HG02763 (cell line): Measurements from ENCODE around the gene PDE9A.

ENCODE experiments used
- ATAC-seq: cut with Tn5 transposase; IDR thresholded peaks from one replicate; pipeline ENCODE4 v1.9.1; 2021; ENCODE audit warnings: mild to moderate bottlenecking, moderate library complexity; ENCODE audit not compliant: unreplicated experiment

The PDE9A gene

DNA sequence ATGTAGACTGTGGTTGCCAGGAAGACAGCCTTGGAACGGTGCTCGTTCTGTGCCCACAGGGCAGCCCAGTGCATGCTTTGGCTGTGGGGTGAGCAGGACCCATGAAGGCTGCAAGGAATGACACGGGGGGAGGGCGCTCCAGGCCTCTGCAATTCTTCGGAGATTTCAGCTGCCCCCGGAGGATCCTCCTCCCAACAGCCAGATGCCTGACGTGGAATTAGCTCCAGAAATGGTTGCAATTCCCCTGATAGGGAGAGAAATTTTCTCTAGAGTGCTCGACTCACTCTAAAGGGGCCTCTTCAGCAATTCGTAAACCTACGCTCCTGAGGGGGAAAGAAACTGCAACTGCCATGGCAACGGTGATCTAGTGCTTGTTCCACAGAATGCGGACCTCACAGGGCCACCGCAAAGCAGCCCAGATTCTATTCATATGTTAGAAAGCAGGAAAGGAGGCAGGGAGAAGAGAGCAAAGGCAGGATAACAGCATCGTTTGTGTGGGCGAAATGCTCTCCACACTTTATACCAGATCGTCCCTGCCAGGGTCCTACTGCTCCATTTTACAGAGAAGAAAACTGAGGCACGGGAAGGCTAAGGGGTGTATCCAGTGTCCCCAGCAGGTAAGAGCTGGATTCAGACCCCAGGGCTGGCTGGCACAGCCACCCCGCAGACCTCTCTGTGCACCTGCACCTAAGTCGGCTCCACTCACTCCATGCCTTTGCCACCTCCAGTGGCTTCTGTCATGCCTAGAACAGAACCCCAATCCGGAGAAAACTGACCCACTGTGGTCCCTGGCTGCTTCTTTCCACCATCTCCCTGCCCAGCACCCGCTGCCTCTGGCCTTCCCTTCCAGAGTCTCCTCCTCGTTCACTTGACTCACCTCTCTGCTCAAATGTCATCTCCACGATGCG lies 11.9 kb upstream of the PDE9A start:
- ATAC-seq: no peak

DNA sequence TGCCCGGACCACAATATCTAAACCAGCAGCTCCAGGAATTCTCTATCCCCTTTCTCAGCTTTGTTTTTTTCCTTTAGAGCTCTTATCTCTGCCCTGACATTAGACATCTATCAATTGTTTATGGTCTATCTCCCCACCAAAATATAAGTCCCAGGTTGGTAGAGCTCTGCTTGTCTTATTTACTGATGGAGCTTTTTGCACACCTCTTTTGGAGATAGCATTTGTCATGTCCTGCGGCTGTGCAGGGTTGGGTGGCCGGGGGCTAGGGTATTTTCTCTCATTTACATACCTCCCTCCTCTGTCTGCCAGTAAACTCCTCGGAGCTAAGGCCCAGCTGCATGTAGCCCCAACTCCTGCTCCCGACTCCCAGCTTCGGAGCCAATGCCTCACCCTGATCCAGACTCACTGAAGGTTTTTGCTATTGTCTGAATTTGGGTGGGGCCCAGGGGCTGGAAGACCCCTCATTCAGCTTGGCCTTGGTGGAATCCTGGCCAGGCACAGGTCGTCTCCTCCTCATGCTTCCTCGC lies 11.1 kb upstream of the PDE9A start:
- no peak for ATAC-seq

GRCh38 chr21:42644223-42645208 lies 8.9 kb upstream of the PDE9A start:
- no peak for ATAC-seq

DNA sequence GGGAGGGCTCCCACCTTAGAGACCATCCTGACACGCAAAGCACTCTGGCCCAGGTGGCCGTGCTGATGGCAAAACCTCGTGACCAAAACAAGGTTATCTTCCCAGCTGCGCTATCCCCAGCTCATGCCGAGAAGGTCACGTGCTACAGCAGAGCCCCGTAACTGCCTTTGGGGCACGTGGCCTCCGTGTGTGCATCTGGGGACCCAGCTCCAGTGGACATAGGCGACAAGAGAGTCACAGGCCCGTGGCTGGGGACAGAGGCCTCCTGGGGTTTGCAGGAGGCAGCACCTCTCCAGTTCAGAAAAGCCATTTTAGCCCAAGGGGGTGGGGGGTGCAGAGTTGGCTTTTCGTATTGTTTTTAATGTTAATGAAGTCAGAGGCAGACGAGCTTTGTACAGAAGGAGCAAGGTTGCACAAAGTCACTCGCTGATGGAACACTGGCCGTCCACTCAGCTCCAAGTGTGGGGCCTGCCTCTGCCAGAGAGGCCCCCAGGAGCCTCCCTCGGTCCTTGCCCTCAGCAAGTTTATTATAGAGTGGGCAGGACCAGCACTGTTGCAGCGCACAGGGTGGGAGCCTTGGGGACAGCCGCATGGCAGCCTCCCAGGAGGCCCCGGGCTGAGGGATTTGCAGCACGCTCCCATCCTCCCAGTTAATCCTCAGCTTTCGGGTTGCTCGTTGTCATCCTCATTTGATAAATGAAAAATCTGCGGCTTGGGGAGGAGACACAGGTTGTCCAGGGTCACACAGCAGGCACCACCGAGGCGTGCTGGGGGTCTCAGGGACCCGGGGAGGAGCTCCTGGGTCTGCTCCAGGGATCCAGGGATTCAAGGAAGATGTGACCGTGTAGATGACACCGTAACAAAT lies 8.0 kb upstream of the PDE9A start:
- no peak for ATAC-seq

GRCh38 chr21:42646076-42646825 lies 7.2 kb upstream of the PDE9A start:
- ATAC-seq: no peak

DNA sequence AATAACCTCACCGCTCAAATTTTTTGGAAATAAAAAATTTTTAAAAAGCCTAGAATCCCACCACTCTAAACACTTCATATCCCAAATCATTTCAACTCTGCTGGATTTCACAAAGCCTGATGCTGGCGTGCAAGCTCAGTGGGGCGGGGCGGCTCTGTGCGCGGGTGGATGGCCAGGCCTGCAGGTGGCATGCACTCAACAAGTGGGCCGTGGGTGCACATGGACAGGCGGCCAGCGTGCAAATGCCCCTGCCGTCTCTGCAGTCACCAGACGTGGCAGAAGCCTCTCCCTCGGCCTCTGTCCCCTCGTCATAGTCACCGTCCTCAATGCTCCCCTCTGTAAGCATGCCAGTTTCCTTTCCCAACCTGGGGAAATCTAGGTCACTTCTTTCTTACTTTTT lies 6.6 kb upstream of the PDE9A start:
- no peak for ATAC-seq

- ATAC-seq: no peak
Observed at GRCh38 chr21:42648606-42649005, 4.8 kb upstream of the PDE9A start.

DNA sequence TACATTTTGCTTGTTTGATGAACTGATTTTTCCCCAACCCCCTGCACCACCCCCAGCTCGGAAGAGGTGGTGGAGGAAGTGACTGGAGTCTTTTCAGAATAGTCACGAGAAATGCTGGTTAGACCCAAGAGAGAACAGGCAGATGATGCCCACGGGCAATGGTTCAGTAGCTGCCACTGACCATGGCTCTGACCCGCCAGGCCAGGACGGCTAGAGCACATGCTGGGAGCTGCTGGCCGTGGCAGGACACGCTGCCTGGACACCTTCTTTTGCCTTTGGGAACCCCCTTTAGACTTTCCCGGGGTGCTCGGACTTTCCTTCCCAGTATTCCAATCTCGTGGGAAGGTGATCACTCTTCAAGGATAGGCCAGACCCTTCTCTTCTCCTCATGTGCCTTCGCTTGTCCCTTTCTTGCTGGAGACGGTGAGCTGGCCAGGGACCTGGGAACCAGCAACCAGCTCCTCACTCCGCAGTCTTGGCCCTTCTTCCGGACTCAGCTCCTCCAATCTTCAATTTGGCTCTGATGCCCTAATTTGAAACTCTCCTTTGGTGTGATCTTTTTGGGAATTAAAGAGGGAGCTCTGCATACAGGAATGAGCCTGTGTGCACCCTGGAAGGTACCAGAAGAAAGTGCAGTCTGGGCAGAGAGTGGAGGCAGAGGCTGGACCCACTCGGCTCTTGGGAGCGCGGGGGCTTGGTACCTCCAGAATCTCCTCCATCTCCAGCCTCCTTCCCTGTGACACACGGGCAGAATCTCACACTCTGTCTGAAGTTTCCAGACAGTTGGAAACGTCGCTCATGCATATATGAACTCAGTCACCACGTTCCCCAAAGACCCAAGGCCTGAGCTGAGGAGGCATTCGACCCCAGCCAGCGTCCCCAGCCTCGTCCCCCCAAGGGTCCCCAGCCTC lies 4.0 kb upstream of the PDE9A start:
- ATAC-seq: no peak

DNA sequence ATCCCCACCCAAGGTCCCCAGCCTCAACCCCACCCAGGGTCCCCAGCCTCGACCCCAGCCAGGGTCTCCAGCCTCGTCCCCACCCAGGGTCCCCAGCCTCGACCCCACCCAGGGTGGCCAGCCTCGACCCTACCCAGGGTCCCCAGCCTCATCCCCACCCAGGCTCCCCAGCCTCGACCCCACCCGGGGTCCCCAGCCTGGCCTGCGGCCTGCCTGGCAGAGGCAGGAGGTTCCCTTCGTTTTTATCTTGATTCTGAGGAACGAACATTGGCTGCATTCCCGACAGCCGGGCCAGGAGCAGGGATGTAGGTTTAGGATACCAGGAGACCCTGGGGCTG lies 3.4 kb upstream of the PDE9A start:
- no peak for ATAC-seq

- no peak for ATAC-seq
Observed at GRCh38 chr21:42650441-42651421, 2.7 kb upstream of the PDE9A start.

DNA sequence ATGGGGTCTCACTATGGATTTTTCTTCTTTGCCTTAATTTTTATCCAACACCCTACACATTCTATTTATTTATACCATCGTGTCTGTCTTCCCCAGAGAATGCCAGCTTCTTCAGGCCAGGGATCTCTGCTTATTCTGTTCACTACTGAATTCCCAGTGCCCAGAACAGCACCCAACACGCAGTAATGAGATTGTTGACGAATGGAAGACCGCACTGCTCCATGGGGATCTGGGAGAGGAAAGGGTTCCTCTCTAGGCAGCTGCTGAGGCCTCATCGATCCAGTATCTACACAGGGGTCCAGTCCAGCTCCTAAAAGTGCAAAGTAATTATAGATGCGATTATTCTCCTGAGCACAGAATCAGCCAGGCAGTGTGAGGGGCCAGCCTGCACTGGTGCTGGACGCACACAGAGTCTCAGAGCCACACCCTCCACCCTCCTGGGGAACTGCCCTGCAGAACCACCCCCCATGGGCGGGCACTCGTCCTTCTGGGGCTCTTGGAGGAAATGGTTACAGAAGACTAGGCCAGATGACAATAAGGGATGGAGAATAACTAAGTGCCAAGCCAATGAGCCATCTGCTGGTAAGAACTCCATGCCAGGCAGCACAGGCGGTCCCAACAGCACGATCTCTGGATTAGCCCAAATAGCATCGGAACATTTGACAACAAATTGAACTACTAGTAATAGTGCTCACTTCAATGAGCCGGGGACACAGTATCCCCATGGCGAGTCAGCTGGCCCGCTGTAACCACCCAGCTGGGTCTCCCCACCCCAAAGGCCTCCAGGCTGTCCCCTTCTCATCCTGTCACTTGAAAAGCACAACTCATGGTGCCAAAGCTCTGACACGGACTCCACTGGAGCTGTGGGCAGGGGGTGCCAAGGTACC lies 1.7 kb upstream of the PDE9A start:
- ATAC-seq: no peak

GRCh38 chr21:42652527-42653230 lies 742 bp upstream of the PDE9A start:
- ATAC-seq: no peak

GRCh38 chr21:42654179-42654912 lies 925 bp downstream of the PDE9A start:
- ATAC-seq: no peak

DNA sequence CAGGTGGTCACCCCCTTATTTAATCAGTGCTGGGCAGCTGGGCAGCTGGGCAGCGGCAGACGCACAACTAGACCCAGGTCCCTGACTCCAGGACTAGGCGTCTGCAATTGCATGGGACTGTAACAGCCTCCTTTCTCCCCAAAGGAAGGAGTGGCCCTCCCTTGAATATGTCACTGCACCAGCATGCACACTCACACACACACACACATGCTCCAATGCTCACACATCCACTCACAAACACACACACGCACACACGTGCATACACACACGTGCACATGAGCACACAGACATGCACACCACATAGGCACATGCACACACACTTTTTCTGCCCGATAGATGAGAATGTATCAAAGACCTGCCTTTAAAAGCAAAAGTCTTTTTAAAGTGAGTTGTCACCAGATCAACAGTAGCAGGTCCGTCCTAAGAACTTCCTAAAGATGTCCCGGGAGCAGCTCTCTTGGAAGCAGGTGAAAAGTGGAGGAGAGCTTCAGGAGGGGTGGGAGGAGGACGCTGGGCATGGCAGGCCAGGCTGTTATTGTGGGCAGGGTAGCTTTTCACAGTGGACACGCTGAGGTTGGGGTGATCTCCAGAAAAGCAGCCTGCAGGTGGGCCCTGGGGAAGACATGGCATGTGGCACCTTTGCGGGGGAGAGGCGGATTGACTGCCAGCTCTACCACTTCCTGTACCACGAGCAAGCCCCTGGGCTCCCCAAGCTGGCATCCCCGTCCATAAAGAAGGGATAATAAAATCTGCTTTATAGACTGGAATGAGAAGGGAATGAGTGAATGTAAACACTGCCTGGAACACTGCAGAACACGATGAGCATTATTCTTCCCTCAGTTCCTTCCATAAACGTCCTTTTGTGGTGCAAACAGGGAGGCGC lies 1.7 kb downstream of the PDE9A start:
- no peak for ATAC-seq
